GM12892 (cell line): ENCODE measurements around the gene ZDHHC24.

Experiments
- POLR2A ChIP-seq: IDR thresholded peaks from 2 replicates; pipeline ENCODE4 v1.6.1; 2011; ENCODE audit warnings: low read depth, low read length, control low read depth
- TAF1 ChIP-seq: IDR thresholded peaks from 2 replicates; pipeline ENCODE4 v1.6.1; 2011; ENCODE audit warnings: low read depth, mild to moderate bottlenecking, control low read depth, low read length, borderline replicate concordance

DNA sequence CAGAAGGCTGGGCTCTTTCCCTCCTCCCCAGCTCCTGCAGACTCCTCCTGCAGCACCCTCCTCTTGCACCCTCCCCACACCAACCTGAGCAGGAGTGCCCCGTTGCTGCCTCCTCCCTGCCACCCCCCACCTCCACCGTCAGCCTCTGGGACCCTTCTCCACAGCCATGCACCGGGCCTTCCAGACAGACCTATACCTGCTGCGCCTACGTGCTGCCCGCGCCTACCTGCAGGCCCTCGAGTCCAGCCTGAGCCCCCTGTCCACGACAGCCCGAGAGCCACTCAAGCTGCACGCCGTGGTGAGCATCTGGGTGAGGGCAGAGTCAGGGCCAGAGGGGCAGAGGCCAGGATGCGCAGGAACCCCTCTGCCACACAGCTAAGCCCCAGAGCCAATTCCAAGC, 16.2 kb downstream of the ZDHHC24 start:
- TF ChIP-seq TAF1 (no peak), POLR2A (no peak)
